KOPT-K1 (cell line): ENCODE results near the gene AARS2.

Source experiments
- H3K27ac ChIP-seq: fragments of 200-600 bp; sonication (generic); 2 replicates; pipeline ENCODE4 v1.5.1; 2016; ENCODE audit warnings: antibody characterized with exemption, mild to moderate bottlenecking, low read depth, low read length; ENCODE audit not compliant: poor library complexity, severe bottlenecking
- H3K36me3 ChIP-seq: fragments of 200-600 bp; sonication (generic); 2 replicates; pipeline ENCODE4 v1.5.1; 2017; ENCODE audit warnings: antibody characterized with exemption, mild to moderate bottlenecking, low read length, moderate library complexity; ENCODE audit not compliant: insufficient read depth
- H3K9me3 ChIP-seq: fragments of 200-600 bp; sonication (generic); 2 replicates; pipeline ENCODE4 v1.5.1; 2017; ENCODE audit warnings: antibody characterized with exemption, low read length, mild to moderate bottlenecking; ENCODE audit not compliant: insufficient read depth, poor library complexity, severe bottlenecking

Gene AARS2

GRCh38 chr6:44298055-44298803, 14.9 kb downstream of the AARS2 start:
- Histone ChIP-seq H3K36me3 (peaks cover 39% of the 10 kb centered on the region), H3K27ac (no peak overlapping the region), H3K9me3 (no peaks in the 10 kb centered on the region)

GRCh38 chr6:44297063-44298038, 15.8 kb downstream of the AARS2 start:
- no peak overlapping the region for H3K27ac ChIP-seq
- H3K36me3 ChIP-seq: peaks cover 31% of the 10 kb centered on the region
- H3K9me3 ChIP-seq: no peaks in the 10 kb centered on the region

DNA sequence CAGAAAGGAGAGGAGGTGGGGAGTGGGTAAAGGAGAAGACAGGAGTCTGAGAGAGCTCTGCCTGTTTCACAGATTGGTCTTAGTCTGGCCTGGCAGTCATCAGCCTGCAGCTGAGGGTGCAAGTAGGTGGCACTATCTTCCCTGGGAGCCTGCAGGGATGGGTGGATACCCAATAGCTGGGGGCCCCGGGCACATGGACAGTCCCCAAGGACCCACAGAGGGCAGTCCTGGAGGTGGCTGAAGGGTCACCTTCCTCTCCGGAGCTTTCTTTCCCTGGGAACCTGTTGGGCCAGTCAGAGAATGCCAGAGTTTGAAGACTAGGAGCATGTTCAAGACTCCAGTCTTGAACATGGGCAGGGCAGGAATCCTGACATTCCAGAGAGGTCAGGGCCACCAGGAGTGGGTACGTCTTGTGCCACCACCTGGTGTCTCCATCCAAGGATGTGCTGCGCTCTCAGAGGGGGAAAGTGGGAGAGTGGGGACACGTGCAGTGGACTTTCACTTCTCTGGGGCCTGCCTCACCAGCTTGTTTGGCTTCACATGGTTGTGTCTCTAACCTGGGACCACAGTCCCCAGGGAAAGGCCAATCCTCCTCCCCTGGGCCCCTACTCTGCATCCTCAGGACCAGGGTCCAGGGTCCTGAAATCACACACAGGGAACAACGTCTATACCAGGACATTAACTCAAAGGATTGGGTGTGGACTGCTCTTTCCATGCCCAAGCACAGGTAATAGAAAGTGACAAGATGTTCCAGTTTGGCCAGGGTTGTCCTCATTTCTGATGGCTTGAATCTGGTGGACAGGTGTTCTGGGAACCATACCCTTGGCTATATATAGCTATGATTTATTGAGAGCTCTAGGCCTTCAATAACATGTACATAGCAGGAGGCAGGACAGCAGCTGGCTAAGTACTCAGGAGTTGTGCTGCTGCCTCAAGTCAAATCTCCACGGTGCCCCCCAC, 18.0 kb downstream of the AARS2 start:
- no peak overlapping the region for H3K27ac ChIP-seq
- H3K9me3 ChIP-seq: no peaks in the 10 kb centered on the region
- peaks cover 8% of the 10 kb centered on the region; the same call in 1 of the 2 replicates for H3K36me3 ChIP-seq

DNA sequence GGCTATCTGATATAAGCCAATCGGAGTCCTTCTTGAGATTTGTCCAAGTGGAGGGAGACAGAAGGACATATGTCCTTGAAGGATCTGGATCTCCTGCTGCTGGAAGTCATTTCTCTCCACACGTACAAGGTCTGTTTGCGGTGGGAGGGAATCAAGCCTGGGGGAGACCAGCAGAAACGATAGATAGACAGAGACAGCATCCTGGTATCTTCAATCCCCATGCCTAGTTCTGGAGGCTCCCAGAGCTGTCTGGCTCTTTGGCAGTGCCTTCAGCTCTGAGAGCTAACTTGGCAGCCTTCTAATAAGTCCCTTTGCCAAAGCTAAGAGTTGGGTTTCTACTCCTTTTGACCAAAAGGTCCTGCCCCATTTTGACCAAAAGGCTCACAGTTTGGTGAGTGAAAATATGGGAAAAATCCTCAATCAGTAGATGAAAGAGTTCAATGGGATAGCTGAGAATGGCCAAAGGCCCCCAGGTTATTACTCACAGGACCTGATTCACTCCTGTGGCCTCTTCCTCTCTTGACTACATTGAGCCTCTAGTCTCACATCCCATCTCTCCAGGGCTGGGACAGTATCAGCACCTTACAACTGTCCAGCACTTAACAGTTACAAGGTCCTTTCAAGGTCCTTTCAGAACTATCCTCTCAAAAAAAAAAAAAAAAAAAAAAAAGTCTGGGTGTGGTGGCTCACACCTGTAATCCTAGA, 20.3 kb downstream of the AARS2 start:
- H3K36me3 ChIP-seq: no peaks in the 10 kb centered on the region; the same call in 1 of the 2 replicates
- H3K27ac ChIP-seq: no peak overlapping the region
- H3K9me3 ChIP-seq: no peaks in the 10 kb centered on the region

GRCh38 chr6:44291841-44292240, 21.3 kb downstream of the AARS2 start:
- Histone ChIP-seq H3K36me3 (no peaks in the 10 kb centered on the region), H3K9me3 (no peaks in the 10 kb centered on the region), H3K27ac (no peak overlapping the region)

GRCh38 chr6:44289726-44290260, 23.4 kb downstream of the AARS2 start:
- Histone ChIP-seq H3K9me3 (no peaks in the 10 kb centered on the region), H3K27ac (no peak overlapping the region), H3K36me3 (no peaks in the 10 kb centered on the region)

DNA sequence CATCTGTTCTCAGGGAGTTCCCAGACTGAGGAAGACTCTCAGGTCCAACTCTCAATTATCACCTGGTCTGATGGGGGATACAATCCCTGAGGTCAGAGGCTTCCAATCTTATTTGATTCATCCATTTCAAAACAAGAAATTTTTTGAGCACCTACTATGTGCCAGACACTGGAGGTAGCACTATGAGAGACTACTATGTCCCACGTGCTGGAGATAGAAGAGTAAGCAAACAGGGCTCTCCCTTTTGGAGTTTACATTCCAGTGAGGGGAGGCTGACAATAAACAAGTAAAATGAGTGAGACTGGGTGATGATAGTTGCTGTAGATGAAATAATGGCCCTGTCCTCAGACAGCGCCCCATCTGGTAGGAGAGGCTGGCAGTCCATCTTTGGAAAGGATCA, 26.4 kb downstream of the AARS2 start:
- H3K9me3 ChIP-seq: no peaks in the 10 kb centered on the region
- no peak overlapping the region for H3K27ac ChIP-seq
- no peaks in the 10 kb centered on the region for H3K36me3 ChIP-seq

GRCh38 chr6:44286285-44286565, 26.9 kb downstream of the AARS2 start:
- H3K27ac ChIP-seq: no peak overlapping the region
- no peaks in the 10 kb centered on the region for H3K36me3 ChIP-seq
- no peaks in the 10 kb centered on the region for H3K9me3 ChIP-seq

GRCh38 chr6:44285552-44286284, 27.4 kb downstream of the AARS2 start:
- no peak overlapping the region for H3K27ac ChIP-seq
- H3K36me3 ChIP-seq: no peaks in the 10 kb centered on the region
- no peaks in the 10 kb centered on the region for H3K9me3 ChIP-seq

DNA sequence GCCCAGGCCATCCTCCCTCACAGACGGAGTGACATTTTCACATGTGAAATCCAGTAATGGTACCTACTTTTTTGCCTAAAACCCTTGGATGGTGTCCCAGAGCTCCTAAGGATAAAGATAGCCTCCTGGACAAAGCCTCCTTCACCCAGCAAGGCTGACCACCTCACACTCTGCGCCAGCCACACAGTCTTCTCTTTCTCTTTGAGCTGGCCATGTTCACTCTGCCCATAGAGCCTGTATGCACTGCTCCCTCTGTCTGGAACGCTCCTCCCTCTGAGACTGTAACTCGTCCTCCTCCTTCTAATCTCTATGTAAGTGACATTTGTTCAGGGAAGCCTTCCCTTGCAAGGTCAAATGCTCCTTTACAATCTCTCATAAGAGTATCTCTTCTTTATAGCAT, 28.3 kb downstream of the AARS2 start:
- no peaks in the 10 kb centered on the region for H3K9me3 ChIP-seq
- H3K27ac ChIP-seq: no peak overlapping the region
- H3K36me3 ChIP-seq: no peaks in the 10 kb centered on the region

GRCh38 chr6:44284121-44284520, 29.0 kb downstream of the AARS2 start:
- Histone ChIP-seq H3K9me3 (no peaks in the 10 kb centered on the region), H3K36me3 (no peaks in the 10 kb centered on the region), H3K27ac (no peak overlapping the region)

DNA sequence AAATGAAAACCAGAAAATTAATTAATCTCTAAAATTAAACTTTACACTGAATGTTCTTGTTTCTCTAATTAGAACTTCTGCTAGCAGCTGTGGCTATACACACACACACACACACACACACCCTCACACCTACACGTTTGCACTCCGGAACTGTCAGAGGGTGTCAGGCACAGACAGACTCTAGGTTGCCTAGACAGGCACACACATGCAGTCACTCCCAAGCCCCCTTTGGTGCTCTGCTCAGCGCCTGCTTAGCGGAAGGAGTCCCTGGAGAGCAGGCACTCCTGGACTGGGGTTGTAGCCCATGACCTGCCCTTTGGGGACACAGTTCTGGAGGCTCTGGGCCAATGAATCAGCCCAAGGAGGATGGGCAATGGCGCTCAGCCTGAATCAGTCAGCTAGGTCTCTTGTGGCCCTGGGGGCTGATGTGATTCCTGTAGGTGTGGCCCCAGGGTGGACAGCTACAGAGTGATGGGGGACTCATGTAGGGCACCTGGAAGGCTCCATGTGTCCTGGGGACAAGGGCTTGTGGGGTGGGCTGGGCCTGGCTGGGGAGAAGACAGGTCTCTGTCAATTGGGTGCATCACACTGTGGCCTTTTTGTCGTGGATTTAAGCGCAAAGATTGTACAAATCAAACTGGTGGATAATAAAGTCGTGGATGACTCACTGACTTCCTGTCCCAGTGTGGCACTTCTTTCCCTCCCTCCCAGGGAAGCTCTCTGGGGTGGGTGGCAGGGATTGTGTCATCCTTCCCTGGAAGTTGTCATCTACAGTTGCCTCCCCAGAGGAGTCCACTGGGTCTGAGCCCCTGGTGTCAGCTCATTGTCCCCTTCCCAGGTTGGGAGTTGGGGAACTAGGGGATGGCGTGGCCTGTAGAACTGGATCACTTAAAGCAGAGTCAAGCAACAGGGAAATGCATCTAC, 34.1 kb downstream of the AARS2 start:
- no peak overlapping the region for H3K27ac ChIP-seq
- H3K36me3 ChIP-seq: no peaks in the 10 kb centered on the region
- no peaks in the 10 kb centered on the region for H3K9me3 ChIP-seq

DNA sequence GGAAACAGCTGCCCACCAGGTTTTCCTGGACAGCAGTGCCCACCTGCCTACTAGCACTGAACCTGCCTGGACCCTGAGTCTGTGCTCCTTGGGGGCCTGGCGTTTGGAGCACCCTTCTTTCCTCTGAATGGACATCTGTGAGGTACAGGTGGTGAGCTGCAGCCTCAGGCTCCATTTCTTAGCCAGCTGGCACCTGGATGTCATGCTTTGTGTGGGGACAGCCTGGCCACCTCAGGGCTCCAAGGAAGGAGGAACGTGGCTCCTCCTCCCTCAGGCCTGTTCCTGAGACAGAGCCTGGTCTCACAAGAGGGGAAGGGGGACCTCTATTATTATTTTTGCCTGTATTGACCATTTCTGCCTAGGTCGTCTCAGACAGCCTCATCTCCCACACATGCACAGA, 34.8 kb downstream of the AARS2 start:
- Histone ChIP-seq H3K36me3 (no peaks in the 10 kb centered on the region), H3K9me3 (no peaks in the 10 kb centered on the region), H3K27ac (no peak overlapping the region)
